AG04450 (cell line): Measurements from ENCODE around the gene OBI1. TPM values are rescaled to one million over a fixed set of nuclear protein-coding genes. Genes with fewer than 3 reads are reported as not detected.

Experiments used
- CTCF ChIA-PET: fragments of 300-600, 350-600 bp; formaldehyde crosslinking; extraction: SDS; loops from one replicate; lab custom pipeline; 2022; ENCODE audit warnings: antibody characterized with exemption, inconsistent platforms; lab: Charles Lee
- POLR2A ChIA-PET: fragments of 350-600 bp; formaldehyde crosslinking; extraction: SDS; loops from one replicate; lab custom pipeline; 2021; ENCODE audit warnings: antibody characterized with exemption, inconsistent platforms; lab: Yijun Ruan, JAX
- DNase-seq: peaks from one replicate; pipeline ENCODE4 v3.0.0-alpha.2; 2011; ENCODE audit warnings: low read depth, low spot score
- H3K27ac ChIP-seq: one replicate; pipeline ENCODE4 v1.5.1; 2012; ENCODE audit warnings: low read depth, low read length, control low read depth
- H3K27me3 ChIP-seq: one replicate; pipeline ENCODE4 v1.6.0; 2012; ENCODE audit warnings: low read length; ENCODE audit not compliant: control insufficient read depth, insufficient read depth
- H3K4me3 ChIP-seq: 2 replicates; pipeline ENCODE4 v1.5.1; 2011; ENCODE audit warnings: mild to moderate bottlenecking, low read depth, low read length, control low read depth
- H3K9me3 ChIP-seq: 2 replicates; pipeline ENCODE4 v1.5.1; 2012; ENCODE audit warnings: low read length; ENCODE audit not compliant: control insufficient read depth, insufficient read depth
- polyA minus RNA-seq: library from RNA; depleted of rRNA, polyadenylated mRNA; stranded (reverse); fragments of >200 nt; gene quantifications from 2 replicates; pipeline ENCODE4 v1.2.3, GENCODE V29; 2011; rRNA and poly(A)+ RNA removed
- polyA plus RNA-seq: library from polyadenylated mRNA; depleted of rRNA; stranded (reverse); fragments of >200 nt; gene quantifications from 2 replicates; pipeline ENCODE4 v1.2.3, GENCODE V29; 2011; rRNA removed
- TF ChIP-seq, protein P1 (sequence below): IDR thresholded peaks from 2 replicates; pipeline ENCODE4 v1.5.1; 2011; ENCODE audit warnings: low read depth, low read length, control low read depth, inconsistent platforms

OBI1 gene
- polyA plus RNA-seq (9.4 and 13.6 TPM in 2 replicates), polyA minus RNA-seq (9.4 and 13.3 TPM in 2 replicates)

DNA sequence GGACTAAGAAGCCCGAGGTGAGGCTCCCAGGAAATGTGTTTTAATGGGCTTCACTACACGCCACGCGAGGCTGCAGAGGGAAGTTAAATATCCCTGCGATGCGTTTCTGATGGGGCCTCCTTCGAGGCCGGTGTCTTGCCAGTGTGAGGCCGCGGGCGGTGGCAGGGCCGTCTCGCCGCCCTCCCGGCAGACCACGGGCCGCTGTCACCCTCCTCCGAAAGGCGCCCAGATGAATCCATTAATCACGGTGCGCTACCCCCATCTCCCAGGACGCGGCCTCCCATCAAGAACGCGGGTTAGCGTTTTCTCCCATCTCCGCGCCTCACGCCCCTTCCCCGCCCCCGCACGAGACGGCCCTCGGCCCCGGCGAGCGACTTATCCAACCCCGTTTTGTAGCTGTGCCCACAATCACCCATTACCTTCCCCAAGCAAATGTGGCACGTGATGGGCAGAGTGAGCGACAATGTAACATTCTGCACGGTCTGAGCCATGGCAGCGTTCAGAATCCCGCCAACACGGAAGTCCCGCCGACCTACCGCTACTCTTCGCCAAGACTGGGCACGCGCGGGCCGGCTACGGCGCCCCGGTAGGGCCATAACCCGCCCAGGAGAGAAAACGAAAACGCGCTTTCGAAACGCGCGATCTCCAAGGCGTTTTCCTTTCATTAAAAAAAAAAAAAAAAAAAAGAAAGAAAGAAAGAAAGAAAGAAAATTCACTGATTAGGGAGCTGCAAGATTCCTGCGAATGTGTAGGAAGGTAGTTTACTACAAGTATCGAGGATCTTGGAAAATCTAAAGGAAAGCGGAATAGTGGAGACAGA is at the start of gene OBI1:
TSS of gene OBI1 (minus strand) at position 526 of the 820 bp plus-strand sequence. CDS start at position 491, 35 bp downstream.
- TF ChIP-seq, protein P1, sequence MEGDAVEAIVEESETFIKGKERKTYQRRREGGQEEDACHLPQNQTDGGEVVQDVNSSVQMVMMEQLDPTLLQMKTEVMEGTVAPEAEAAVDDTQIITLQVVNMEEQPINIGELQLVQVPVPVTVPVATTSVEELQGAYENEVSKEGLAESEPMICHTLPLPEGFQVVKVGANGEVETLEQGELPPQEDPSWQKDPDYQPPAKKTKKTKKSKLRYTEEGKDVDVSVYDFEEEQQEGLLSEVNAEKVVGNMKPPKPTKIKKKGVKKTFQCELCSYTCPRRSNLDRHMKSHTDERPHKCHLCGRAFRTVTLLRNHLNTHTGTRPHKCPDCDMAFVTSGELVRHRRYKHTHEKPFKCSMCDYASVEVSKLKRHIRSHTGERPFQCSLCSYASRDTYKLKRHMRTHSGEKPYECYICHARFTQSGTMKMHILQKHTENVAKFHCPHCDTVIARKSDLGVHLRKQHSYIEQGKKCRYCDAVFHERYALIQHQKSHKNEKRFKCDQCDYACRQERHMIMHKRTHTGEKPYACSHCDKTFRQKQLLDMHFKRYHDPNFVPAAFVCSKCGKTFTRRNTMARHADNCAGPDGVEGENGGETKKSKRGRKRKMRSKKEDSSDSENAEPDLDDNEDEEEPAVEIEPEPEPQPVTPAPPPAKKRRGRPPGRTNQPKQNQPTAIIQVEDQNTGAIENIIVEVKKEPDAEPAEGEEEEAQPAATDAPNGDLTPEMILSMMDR, result no peak
- Histone ChIP-seq H3K9me3 (peaks cover 4% of the 10 kb centered on the region; the same call in 1 of the 2 replicates), H3K4me3 (peak within 1 kb of the TSS; percentile 94), H3K27me3 (no peaks in the 10 kb centered on the region), H3K27ac (peak within 1 kb of the TSS; percentile 42)
- ChIA-PET CTCF (interaction anchor here (0.6 to 0.7 kb wide), 2 partner anchors 707 to 774 kb away, joined by 3 to 4 read pairs; no protein-coding TSS in a partner anchor), POLR2A (interaction anchor here (0.6 kb wide), 1 partner anchor 10 kb away, joined by 3 read pairs; no protein-coding TSS in a partner anchor)
- DNase-seq, result peak; percentile 70

DNA sequence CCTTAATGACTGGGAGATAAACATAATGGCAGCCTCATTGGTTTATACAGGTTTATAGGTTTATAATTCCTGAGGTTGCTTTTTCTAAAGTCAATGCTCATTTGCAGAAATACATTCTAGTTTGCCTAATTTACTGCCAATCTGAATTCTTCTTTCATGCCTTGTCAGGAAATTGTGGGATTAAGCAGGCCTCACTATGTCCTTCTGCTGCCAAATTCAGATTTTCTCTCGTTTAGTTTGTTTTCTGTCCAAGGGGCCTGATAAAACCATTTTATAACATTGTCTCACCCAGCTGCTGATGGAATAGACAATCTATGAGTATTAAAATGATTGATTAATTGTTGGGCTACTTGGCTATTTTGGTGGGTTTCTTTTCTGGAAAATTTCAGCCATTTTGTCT is 42.4 kb upstream of the OBI1 start:
- CTCF ChIA-PET, result no interaction called here

GRCh38 chr13:78700121-78700910 is 41.4 kb upstream of the OBI1 start:
- Histone ChIP-seq H3K9me3 (no peaks in the 10 kb centered on the region), H3K27ac (no peak overlapping the region), H3K27me3 (no peaks in the 10 kb centered on the region), H3K4me3 (no peak overlapping the region)
- ChIA-PET POLR2A (no interaction called here), CTCF (no interaction called here)
- no peak for DNase-seq
- TF ChIP-seq, protein P1, result no peak

More for the DNA sequence above, 42.4 kb upstream of the OBI1 start:
- no peak overlapping the region for H3K27ac ChIP-seq
- TF ChIP-seq, protein P1, result no peak
- no peaks in the 10 kb centered on the region for H3K9me3 ChIP-seq
- no peak for DNase-seq
- H3K27me3 ChIP-seq, result no peaks in the 10 kb centered on the region
- no peak overlapping the region for H3K4me3 ChIP-seq
- POLR2A ChIA-PET, result no interaction called here

DNA sequence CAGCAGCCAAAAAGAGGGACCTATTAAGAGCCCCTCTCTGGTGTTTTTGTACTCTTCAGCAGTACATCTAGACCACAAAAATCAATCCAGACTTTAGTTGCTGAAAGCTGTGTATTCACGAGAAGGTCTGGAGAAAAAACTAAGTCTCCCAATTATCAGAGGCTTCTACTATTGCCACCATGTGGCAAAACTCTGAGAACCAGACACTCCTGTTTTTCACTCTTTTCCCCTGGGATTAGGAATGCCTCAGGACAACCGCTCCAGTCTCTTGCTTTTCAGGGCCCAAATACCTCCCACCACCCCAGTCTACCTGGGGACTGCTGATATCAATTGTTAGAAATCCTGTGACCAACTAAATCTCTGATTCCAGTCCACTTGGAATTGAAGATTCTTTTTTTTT is 30.1 kb upstream of the OBI1 start:
- CTCF ChIA-PET, result interaction anchor here (1.1 kb wide), 1 partner anchor 448 kb away, joined by 3 read pairs; no protein-coding TSS in a partner anchor
- POLR2A ChIA-PET, result no interaction called here
- H3K4me3 ChIP-seq, result no peak overlapping the region
- DNase-seq, result no peak
- TF ChIP-seq, protein P1, result no peak
- no peaks in the 10 kb centered on the region for H3K27me3 ChIP-seq
- no peak overlapping the region for H3K27ac ChIP-seq
- H3K9me3 ChIP-seq, result no peaks in the 10 kb centered on the region
